WTC11 (cell line): ENCODE results near the gene SUGP2. TPM values are rescaled to one million over a fixed set of nuclear protein-coding genes. Genes with fewer than 3 reads are reported as not detected.

Source experiments
- ATAC-seq: fragments of 200-7000 bp; cut with Tn5 transposase; 2 replicates; pipeline ENCODE4 v1.10.0; 2021; ENCODE audit warnings: mild to moderate bottlenecking, moderate library complexity
- CTCF ChIA-PET: fragments of 300-600 bp; sonication (Branson Sonifier 250); formaldehyde crosslinking; loops from one replicate; lab custom pipeline; 2021; ENCODE audit warnings: antibody characterized with exemption; lab: Charles Lee
- POLR2A ChIA-PET: fragments of 350-600 bp; sonication (Branson Sonifier 250); formaldehyde crosslinking; loops from one replicate; lab custom pipeline; 2021; ENCODE audit warnings: antibody characterized with exemption; lab: Charles Lee
- DNase-seq: peaks from one replicate; pipeline ENCODE4 v3.0.0; 2021; ENCODE audit warnings: low spot score
- H3K27ac Mint-ChIP-seq: 2 replicates; pipeline ENCODE4 v1.8.0; 2021; ENCODE audit warnings: mixed read lengths
- H3K27me3 Mint-ChIP-seq: 2 replicates; pipeline ENCODE4 v1.8.0; 2021; ENCODE audit warnings: low read depth, mild to moderate bottlenecking, moderate library complexity, mixed read lengths
- H3K36me3 Mint-ChIP-seq: 2 replicates; pipeline ENCODE4 v1.8.0; 2021; ENCODE audit warnings: mixed read lengths
- H3K4me1 Mint-ChIP-seq: 2 replicates; pipeline ENCODE4 v1.8.0; 2022; ENCODE audit warnings: mixed read lengths
- H3K4me3 Mint-ChIP-seq: 2 replicates; pipeline ENCODE4 v1.8.0; 2021; ENCODE audit warnings: mild to moderate bottlenecking, moderate library complexity, mixed read lengths
- H3K9me3 Mint-ChIP-seq: 2 replicates; pipeline ENCODE4 v1.8.0; 2021; ENCODE audit warnings: mixed read lengths
- ATF1 ChIP-seq: sonication (generic); formaldehyde crosslinking; IDR thresholded peaks from 2 replicates; pipeline ENCODE4 v1.8.1; 2023; ENCODE audit warnings: mild to moderate bottlenecking, moderate library complexity, missing genetic modification reagents
- ATF6 ChIP-seq: sonication (generic); formaldehyde crosslinking; IDR thresholded peaks from 2 replicates; pipeline ENCODE4 v1.8.1; 2023; ENCODE audit warnings: mild to moderate bottlenecking, missing genetic modification reagents
- CBFB ChIP-seq: sonication (generic); formaldehyde crosslinking; IDR thresholded peaks from 2 replicates; pipeline ENCODE4 v1.8.1; 2022; ENCODE audit warnings: mild to moderate bottlenecking, low read depth, missing genetic modification reagents
- CREB1 ChIP-seq: sonication (generic); formaldehyde crosslinking; IDR thresholded peaks from 2 replicates; pipeline ENCODE4 v1.8.0; 2023; ENCODE audit warnings: mild to moderate bottlenecking, missing genetic modification reagents
- E2F1 ChIP-seq: sonication (generic); formaldehyde crosslinking; IDR thresholded peaks from 2 replicates; pipeline ENCODE4 v1.8.0; 2022; ENCODE audit warnings: mild to moderate bottlenecking, missing genetic modification reagents
- E2F4 ChIP-seq: sonication (generic); formaldehyde crosslinking; IDR thresholded peaks from 2 replicates; pipeline ENCODE4 v1.8.1; 2022; ENCODE audit warnings: low read depth, mild to moderate bottlenecking, moderate library complexity, missing genetic modification reagents, borderline replicate concordance
- ELF4 ChIP-seq: sonication (generic); formaldehyde crosslinking; IDR thresholded peaks from 2 replicates; pipeline ENCODE4 v1.8.1; 2022; ENCODE audit warnings: low read depth, mild to moderate bottlenecking, moderate library complexity, missing genetic modification reagents
- ERG ChIP-seq: fragments of 250-450 bp; sonication (Bioruptor Pico); IDR thresholded peaks from 2 replicates; pipeline ENCODE4 v1.8.0; 2021; ENCODE audit warnings: mild to moderate bottlenecking
- GTF2I ChIP-seq: fragments of 250-450 bp; sonication (Bioruptor Pico); conservative IDR thresholded peaks from 2 replicates; pipeline ENCODE4 v1.4.0; 2021; ENCODE audit warnings: mild to moderate bottlenecking
- MLX ChIP-seq: sonication (generic); formaldehyde crosslinking; IDR thresholded peaks from 2 replicates; pipeline ENCODE4 v1.8.1; 2023; ENCODE audit warnings: mild to moderate bottlenecking, missing genetic modification reagents, moderate library complexity
- NFATC4 ChIP-seq: fragments of 250-450 bp; sonication (Bioruptor Pico); IDR thresholded peaks from 2 replicates; pipeline ENCODE4 v1.9.0; 2021; ENCODE audit warnings: mild to moderate bottlenecking
- NR1H2 ChIP-seq: sonication (generic); formaldehyde crosslinking; IDR thresholded peaks from 2 replicates; pipeline ENCODE4 v1.9.0; 2021; ENCODE audit warnings: mild to moderate bottlenecking, moderate library complexity, missing genetic modification reagents
- NR3C1 ChIP-seq: sonication (generic); formaldehyde crosslinking; conservative IDR thresholded peaks from 2 replicates; pipeline ENCODE4 v1.8.1; 2023; ENCODE audit warnings: low read depth, mild to moderate bottlenecking, missing genetic modification reagents
- PRDM15 ChIP-seq: sonication (generic); formaldehyde crosslinking; IDR thresholded peaks from 2 replicates; pipeline ENCODE4 v1.8.0; 2022; ENCODE audit warnings: missing genetic modification reagents
- PRRX2 ChIP-seq: fragments of 250-450 bp; sonication (Bioruptor Pico); IDR thresholded peaks from 2 replicates; pipeline ENCODE4 v1.8.0; 2021; ENCODE audit warnings: mild to moderate bottlenecking
- USF2 ChIP-seq: sonication (generic); formaldehyde crosslinking; IDR thresholded peaks from 2 replicates; pipeline ENCODE4 v1.8.1; 2023; ENCODE audit warnings: mild to moderate bottlenecking, missing genetic modification reagents, moderate library complexity
- ZBTB21 ChIP-seq: sonication (generic); formaldehyde crosslinking; IDR thresholded peaks from 2 replicates; pipeline ENCODE4 v1.8.1; 2023; ENCODE audit warnings: mild to moderate bottlenecking, missing genetic modification reagents, borderline replicate concordance
- ZNF138 ChIP-seq: sonication (generic); formaldehyde crosslinking; conservative IDR thresholded peaks from 2 replicates; pipeline ENCODE4 v1.8.1; 2022; ENCODE audit warnings: mild to moderate bottlenecking, moderate library complexity, missing genetic modification reagents
- ZNF219 ChIP-seq: sonication (generic); formaldehyde crosslinking; IDR thresholded peaks from 2 replicates; pipeline ENCODE4 v1.8.0; 2023; ENCODE audit warnings: missing genetic modification reagents, mild to moderate bottlenecking, borderline replicate concordance
- ZSCAN18 ChIP-seq: fragments of 250-450 bp; sonication (Bioruptor Pico); IDR thresholded peaks from 2 replicates; pipeline ENCODE4 v2.1.2; 2022; ENCODE audit warnings: mild to moderate bottlenecking, moderate library complexity
- total RNA-seq: library from RNA; stranded (reverse); gene quantifications from 3 replicates; pipeline ENCODE4 v1.2.3, GENCODE V29; 2021

Gene SUGP2
- total RNA-seq, 1 experiment from 2014 or later = 160 TPM

- ChIA-PET POLR2A (no interaction called here), CTCF (interaction anchor here (1.0 to 4.5 kb wide), 3 partner anchors 57 to 63 kb away, joined by 3 to 18 read pairs (median 7); no protein-coding TSS in a partner anchor)
- H3K27me3 Mint-ChIP-seq = no peaks in the 10 kb centered on the region
- TF ChIP-seq USF2 (no peak), ZBTB21 (CRISPR knock-in tag) (no peak), PRRX2 (CRISPR knock-in tag) (no peak), GTF2I (no peak), CBFB (CRISPR knock-in tag) (no peak), NR1H2 (CRISPR knock-in tag) (no peak), ZSCAN18 (no peak), CREB1 (no peak), ATF1 (no peak), E2F4 (no peak), E2F1 (CRISPR knock-in tag) (no peak), NR3C1 (CRISPR knock-in tag) (no peak), ATF6 (CRISPR knock-in tag) (no peak), ELF4 (no peak)
- DNase-seq = no peak
- no peak overlapping the region for H3K27ac Mint-ChIP-seq
- no peak overlapping the region for H3K4me3 Mint-ChIP-seq
- no peaks in the 10 kb centered on the region for H3K9me3 Mint-ChIP-seq
- H3K36me3 Mint-ChIP-seq = peaks cover 47% of the 10 kb centered on the region
- no peak for ATAC-seq
- H3K4me1 Mint-ChIP-seq = no peaks in the 10 kb centered on the region
Measured at GRCh38 chr19:19052921-19053320, 19.6 kb upstream of the SUGP2 start.

- ChIA-PET POLR2A (interaction anchor here (0.6 kb wide), 1 partner anchor 116 kb away, joined by 3 read pairs; no protein-coding TSS in a partner anchor), CTCF (interaction anchor here (0.7 to 4.5 kb wide), 7 partner anchors 56 to 94 kb away, joined by 3 to 18 read pairs (median 5); no protein-coding TSS in a partner anchor)
- Mint-ChIP-seq H3K36me3 (peaks cover 48% of the 10 kb centered on the region), H3K27ac (no peak overlapping the region), H3K4me1 (no peaks in the 10 kb centered on the region), H3K27me3 (no peaks in the 10 kb centered on the region), H3K9me3 (no peaks in the 10 kb centered on the region), H3K4me3 (no peak overlapping the region)
- no peak; the same call in 1 of the 2 replicates for ATAC-seq
- DNase-seq = no peak
- TF ChIP-seq NR3C1 (CRISPR knock-in tag) = no peak
- no peak for TF ChIP-seq ZNF138 (CRISPR knock-in tag)
- no peak for TF ChIP-seq ZNF219 (CRISPR knock-in tag)
- no peak for TF ChIP-seq ERG
- TF ChIP-seq MLX (CRISPR knock-in tag) = no peak
- no peak for TF ChIP-seq NFATC4 (CRISPR knock-in tag)
- no peak for TF ChIP-seq PRDM15 (CRISPR knock-in tag)
- no peak for TF ChIP-seq ATF6 (CRISPR knock-in tag)
Measured at GRCh38 chr19:19051478-19052213, 18.3 kb upstream of the SUGP2 start.
